K562 (cell line): ENCODE data around the gene GADD45GIP1. TPM values are rescaled to one million over a fixed set of nuclear protein-coding genes. Genes with fewer than 3 reads are reported as not detected.

Source experiments
- FOXA1 ChIP-seq: fragments of 450-650 bp; IDR thresholded peaks from 2 replicates; pipeline ENCODE4 v1.6.1; 2016; ENCODE audit warnings: mild to moderate bottlenecking, borderline replicate concordance
- GTF2E2 ChIP-seq: fragments of 200-800 bp; sonication (Bioruptor generic); IDR thresholded peaks from 2 replicates; pipeline ENCODE4 v1.6.1; 2016; ENCODE audit warnings: missing genetic modification characterization, missing compliant biosample characterization
- HMG20B ChIP-seq: fragments of 250-450 bp; sonication (Bioruptor Pico); IDR thresholded peaks from 2 replicates; pipeline ENCODE4 v1.5.0; 2021; ENCODE audit warnings: mild to moderate bottlenecking
- MECOM ChIP-seq: fragments of 250-450 bp; sonication (Bioruptor Pico); IDR thresholded peaks from 2 replicates; pipeline ENCODE4 v1.8.0; 2022; ENCODE audit warnings: inconsistent platforms
- NCOA4 ChIP-seq: fragments of 450-650 bp; IDR thresholded peaks from 2 replicates; pipeline ENCODE4 v1.6.1; 2018; ENCODE audit warnings: mild to moderate bottlenecking; ENCODE audit not compliant: partially characterized antibody
- NFATC3 ChIP-seq: fragments of 450-650 bp; IDR thresholded peaks from 2 replicates; pipeline ENCODE4 v1.6.1; 2017; ENCODE audit warnings: mild to moderate bottlenecking
- RBFOX2 ChIP-seq: fragments of 200-400 bp; formaldehyde crosslinking; IDR thresholded peaks from 2 replicates; pipeline ENCODE4 v1.6.1; 2017; ENCODE audit warnings: low read depth, mild to moderate bottlenecking, low read length, moderate library complexity
- WHSC1 ChIP-seq: IDR thresholded peaks from one replicate; pipeline ENCODE4 v1.6.1; 2012; ENCODE audit warnings: low read length, control low read depth, inconsistent platforms
- ZNF224 ChIP-seq: sonication (generic); formaldehyde crosslinking; IDR thresholded peaks from 2 replicates; pipeline ENCODE4 v1.8.0; 2022; ENCODE audit warnings: mild to moderate bottlenecking, missing genetic modification reagents
- ZNF76 ChIP-seq: fragments of 250-450 bp; sonication (Bioruptor Pico); IDR thresholded peaks from 2 replicates; pipeline ENCODE4 v1.4.0; 2020; ENCODE audit warnings: mild to moderate bottlenecking, moderate library complexity, borderline replicate concordance
- polyA plus RNA-seq, 8 experiments: library from polyadenylated mRNA; depleted of rRNA in 4 of 8; stranded (reverse) in 5 of 8; unstranded in 3 of 8; fragments of >200 nt; fragmentation: Nextera tagmentation in 2 of 8; fragmentation: Illumina TruSeq in 1 of 8; extraction: Ambion mirVana in 2 of 8; extraction: Trizol in 1 of 8; gene quantifications; 2 replicates each; pipeline versions ENCODE4 v1.2.1 to v1.2.3, GENCODE V29; 2011 to 2014; ENCODE audit warnings: inconsistent platforms in 1 of 8, missing spikeins in 1 of 8
- total RNA-seq, 7 experiments: library from RNA; depleted of rRNA in 6 of 7; stranded (reverse); fragments of >200 nt in 6 of 7; fragmentation: Illumina TruSeq in 2 of 7; extraction: Trizol in 2 of 7; gene quantifications; 2 replicates each; pipeline versions ENCODE4 v1.2.1 to v1.2.3, GENCODE V29; 2011 to 2021; ENCODE audit warnings: low replicate concordance in 1 of 7
- TF ChIP-seq, protein P1 (sequence below): sonication (generic); formaldehyde crosslinking; IDR thresholded peaks from 2 replicates; pipeline ENCODE4 v1.8.0; 2022; ENCODE audit warnings: missing genetic modification reagents, mild to moderate bottlenecking, moderate library complexity, borderline replicate concordance
- TF ChIP-seq, protein P2 (sequence below): sonication (generic); formaldehyde crosslinking; IDR thresholded peaks from 2 replicates; pipeline ENCODE4 v1.9.0; 2022; ENCODE audit warnings: mild to moderate bottlenecking, missing genetic modification reagents
- TF ChIP-seq, protein P3 (sequence below): fragments of 450-650 bp; IDR thresholded peaks from 2 replicates; pipeline ENCODE4 v1.6.1; 2016
- TF ChIP-seq, protein P4 (sequence below): fragments of 200-800 bp; sonication (Bioruptor generic); IDR thresholded peaks from 2 replicates; pipeline ENCODE4 v1.6.1; 2016; ENCODE audit warnings: missing genetic modification characterization, missing compliant biosample characterization
- TF ChIP-seq, protein P5 (sequence below): fragments of 450-650 bp; IDR thresholded peaks from 2 replicates; pipeline ENCODE4 v1.6.1; 2018; ENCODE audit not compliant: partially characterized antibody

GADD45GIP1 gene
- total and polyA plus RNA-seq, 9 of the 15 experiments (the other 6 are each of a cell fraction or from before 2014, with no cell fraction given), result 5.1 to 161 (median 29.2) TPM

DNA sequence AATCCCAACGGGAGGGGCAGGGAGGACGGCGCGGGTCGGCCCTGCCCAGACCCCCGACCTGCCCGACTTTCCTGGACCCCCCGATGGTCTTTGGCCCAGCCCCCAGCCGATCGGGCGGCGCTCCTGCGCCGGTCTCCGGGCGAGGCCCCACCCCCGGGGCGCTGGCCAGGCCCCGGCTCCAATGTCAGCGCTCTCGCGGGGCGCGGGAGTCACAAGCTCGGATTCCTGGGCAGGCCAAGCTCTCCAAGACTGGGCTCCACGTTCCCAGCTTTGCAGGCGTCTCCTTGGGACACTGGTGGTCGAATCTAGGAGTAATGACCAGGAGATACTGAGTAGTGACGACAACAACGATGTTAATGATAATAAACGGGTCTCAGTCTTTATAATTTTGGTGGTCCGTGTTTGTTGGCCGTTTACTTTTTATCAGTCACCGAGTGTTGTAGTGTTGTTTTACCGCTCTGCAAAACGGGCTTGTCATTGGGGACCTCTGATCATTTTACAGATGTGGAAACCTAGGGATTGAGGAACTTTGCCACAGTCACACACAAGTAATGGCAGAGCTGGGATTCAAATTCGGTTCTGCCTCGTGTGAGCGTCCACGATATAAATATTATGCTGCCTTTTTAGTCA lies 10.8 kb downstream of the GADD45GIP1 start (continued):
- TF ChIP-seq, protein P1, sequence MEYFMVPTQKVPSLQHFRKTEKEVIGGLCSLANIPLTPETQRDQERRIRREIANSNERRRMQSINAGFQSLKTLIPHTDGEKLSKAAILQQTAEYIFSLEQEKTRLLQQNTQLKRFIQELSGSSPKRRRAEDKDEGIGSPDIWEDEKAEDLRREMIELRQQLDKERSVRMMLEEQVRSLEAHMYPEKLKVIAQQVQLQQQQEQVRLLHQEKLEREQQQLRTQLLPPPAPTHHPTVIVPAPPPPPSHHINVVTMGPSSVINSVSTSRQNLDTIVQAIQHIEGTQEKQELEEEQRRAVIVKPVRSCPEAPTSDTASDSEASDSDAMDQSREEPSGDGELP, result no peak
- TF ChIP-seq WHSC1 (no peak), NFATC3 (0 out of 2 replicates have a peak, but pooled peaks have one; percentile 22), RBFOX2 (peak; percentile 86), ZNF224 (CRISPR knock-in tag) (no peak), FOXA1 (no peak), MECOM (CRISPR knock-in tag) (no peak), ZNF76 (no peak), NCOA4 (no peak), GTF2E2 (no peak), HMG20B (CRISPR knock-in tag) (no peak)
- TF ChIP-seq, protein P2, sequence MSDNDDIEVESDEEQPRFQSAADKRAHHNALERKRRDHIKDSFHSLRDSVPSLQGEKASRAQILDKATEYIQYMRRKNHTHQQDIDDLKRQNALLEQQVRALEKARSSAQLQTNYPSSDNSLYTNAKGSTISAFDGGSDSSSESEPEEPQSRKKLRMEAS, result no peak
- TF ChIP-seq, protein P3, sequence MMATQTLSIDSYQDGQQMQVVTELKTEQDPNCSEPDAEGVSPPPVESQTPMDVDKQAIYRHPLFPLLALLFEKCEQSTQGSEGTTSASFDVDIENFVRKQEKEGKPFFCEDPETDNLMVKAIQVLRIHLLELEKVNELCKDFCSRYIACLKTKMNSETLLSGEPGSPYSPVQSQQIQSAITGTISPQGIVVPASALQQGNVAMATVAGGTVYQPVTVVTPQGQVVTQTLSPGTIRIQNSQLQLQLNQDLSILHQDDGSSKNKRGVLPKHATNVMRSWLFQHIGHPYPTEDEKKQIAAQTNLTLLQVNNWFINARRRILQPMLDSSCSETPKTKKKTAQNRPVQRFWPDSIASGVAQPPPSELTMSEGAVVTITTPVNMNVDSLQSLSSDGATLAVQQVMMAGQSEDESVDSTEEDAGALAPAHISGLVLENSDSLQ, result no peak
- TF ChIP-seq, protein P4, sequence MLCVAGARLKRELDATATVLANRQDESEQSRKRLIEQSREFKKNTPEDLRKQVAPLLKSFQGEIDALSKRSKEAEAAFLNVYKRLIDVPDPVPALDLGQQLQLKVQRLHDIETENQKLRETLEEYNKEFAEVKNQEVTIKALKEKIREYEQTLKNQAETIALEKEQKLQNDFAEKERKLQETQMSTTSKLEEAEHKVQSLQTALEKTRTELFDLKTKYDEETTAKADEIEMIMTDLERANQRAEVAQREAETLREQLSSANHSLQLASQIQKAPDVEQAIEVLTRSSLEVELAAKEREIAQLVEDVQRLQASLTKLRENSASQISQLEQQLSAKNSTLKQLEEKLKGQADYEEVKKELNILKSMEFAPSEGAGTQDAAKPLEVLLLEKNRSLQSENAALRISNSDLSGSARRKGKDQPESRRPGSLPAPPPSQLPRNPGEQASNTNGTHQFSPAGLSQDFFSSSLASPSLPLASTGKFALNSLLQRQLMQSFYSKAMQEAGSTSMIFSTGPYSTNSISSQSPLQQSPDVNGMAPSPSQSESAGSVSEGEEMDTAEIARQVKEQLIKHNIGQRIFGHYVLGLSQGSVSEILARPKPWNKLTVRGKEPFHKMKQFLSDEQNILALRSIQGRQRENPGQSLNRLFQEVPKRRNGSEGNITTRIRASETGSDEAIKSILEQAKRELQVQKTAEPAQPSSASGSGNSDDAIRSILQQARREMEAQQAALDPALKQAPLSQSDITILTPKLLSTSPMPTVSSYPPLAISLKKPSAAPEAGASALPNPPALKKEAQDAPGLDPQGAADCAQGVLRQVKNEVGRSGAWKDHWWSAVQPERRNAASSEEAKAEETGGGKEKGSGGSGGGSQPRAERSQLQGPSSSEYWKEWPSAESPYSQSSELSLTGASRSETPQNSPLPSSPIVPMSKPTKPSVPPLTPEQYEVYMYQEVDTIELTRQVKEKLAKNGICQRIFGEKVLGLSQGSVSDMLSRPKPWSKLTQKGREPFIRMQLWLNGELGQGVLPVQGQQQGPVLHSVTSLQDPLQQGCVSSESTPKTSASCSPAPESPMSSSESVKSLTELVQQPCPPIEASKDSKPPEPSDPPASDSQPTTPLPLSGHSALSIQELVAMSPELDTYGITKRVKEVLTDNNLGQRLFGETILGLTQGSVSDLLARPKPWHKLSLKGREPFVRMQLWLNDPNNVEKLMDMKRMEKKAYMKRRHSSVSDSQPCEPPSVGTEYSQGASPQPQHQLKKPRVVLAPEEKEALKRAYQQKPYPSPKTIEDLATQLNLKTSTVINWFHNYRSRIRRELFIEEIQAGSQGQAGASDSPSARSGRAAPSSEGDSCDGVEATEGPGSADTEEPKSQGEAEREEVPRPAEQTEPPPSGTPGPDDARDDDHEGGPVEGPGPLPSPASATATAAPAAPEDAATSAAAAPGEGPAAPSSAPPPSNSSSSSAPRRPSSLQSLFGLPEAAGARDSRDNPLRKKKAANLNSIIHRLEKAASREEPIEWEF, result no peak
- TF ChIP-seq, protein P5, sequence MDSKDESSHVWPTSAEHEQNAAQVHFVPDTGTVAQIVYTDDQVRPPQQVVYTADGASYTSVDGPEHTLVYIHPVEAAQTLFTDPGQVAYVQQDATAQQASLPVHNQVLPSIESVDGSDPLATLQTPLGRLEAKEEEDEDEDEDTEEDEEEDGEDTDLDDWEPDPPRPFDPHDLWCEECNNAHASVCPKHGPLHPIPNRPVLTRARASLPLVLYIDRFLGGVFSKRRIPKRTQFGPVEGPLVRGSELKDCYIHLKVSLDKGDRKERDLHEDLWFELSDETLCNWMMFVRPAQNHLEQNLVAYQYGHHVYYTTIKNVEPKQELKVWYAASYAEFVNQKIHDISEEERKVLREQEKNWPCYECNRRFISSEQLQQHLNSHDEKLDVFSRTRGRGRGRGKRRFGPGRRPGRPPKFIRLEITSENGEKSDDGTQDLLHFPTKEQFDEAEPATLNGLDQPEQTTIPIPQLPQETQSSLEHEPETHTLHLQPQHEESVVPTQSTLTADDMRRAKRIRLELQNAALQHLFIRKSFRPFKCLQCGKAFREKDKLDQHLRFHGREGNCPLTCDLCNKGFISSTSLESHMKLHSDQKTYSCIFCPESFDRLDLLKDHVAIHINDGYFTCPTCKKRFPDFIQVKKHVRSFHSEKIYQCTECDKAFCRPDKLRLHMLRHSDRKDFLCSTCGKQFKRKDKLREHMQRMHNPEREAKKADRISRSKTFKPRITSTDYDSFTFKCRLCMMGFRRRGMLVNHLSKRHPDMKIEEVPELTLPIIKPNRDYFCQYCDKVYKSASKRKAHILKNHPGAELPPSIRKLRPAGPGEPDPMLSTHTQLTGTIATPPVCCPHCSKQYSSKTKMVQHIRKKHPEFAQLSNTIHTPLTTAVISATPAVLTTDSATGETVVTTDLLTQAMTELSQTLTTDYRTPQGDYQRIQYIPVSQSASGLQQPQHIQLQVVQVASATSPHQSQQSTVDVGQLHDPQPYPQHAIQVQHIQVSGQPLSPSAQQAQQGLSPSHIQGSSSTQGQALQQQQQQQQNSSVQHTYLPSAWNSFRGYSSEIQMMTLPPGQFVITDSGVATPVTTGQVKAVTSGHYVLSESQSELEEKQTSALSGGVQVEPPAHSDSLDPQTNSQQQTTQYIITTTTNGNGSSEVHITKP, result no peak
